IPS-NIHi7 (cell line): ENCODE data around the gene ANAPC5.
"Not testable (repeated sequence)": the region's sequence is repeated elsewhere in the genome, so short reads cannot be mapped to it uniquely, and the experiment has no call there.

Source experiments
- DNase-seq: peaks from one replicate; pipeline ENCODE4 v3.0.0; 2012; ENCODE audit warnings: mixed read lengths; ENCODE audit errors: extremely low spot score

ANAPC5 gene

DNA sequence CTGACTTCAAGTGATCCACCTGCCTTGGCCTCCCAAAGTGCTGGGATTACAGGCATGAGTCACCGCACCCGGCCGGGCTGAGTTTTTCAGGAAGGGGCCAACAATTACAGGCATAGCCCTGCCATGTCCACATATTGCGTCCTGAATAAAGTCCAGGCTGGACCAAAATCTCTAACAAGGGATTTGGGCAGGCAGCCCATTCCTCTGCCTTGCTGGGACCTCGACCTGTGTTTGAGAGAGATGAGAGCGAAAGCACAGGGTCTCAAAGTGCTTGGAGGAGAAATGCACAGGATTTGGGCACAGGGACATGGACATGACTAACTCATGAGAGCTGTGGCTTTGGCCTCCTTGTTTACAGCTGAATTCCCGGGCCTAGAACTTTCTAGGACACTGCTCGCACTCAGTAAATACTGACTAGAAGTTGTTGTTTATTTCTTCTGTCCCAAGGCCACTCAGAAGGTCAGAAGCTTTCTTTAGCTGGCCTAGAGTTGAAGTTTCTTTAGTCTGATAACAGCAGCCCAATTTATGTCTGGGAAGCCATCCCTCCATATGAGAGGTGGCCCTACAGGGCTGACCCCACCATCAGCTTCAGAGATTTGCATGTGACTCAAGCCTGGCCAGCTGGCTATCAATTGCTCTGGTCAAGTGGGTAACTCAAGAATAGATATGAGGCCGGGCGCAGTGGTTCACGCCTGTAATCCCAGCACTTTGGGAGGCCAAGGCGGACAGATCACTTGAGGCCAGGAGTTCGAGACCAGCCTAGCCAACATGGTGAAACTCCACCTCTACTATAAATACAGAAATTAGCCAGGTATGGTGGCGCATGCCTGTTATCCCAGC lies 67.4 kb downstream of the ANAPC5 start:
- DNase-seq = no peak

DNA sequence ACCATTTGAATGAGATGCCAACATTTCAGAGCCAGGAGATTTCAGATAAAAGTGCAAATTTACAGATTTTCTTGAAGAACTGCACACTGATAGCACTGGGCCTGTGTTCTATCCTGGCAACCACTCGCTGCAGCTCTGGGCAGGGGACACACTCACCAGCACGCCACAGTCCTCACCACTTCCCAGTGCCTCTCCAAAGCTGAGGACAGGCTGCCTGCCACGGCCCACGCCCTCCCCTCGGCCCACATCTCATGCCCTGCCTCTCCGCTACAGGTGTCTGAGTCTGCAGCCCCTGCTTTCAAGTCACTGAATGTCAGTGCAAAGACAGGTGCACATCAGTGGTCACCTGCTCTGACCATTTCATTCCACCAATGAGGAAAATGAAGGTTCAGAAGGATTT lies 68.4 kb downstream of the ANAPC5 start:
- no peak for DNase-seq

GRCh38 chr12:121283388-121283787 lies 68.8 kb downstream of the ANAPC5 start:
- DNase-seq = no peak

DNA sequence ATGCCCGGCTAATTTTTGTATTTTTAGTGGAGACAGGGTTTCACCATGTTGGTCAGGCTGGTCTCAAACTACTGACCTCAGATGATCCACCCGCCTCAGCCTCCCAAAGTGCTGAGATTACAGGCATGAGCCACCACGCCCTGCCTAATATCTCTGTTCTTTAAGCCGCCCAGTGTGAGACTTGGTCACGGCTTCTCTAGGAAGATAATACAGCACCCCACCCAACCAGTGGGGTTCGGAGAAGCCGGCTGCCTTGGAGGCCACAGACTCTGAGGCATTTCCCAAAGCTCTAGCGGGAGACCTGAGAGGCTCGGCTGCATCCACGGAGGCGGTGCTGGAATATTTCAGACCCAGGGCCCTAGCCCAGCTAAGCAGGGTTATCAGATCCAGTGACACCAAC lies 69.3 kb downstream of the ANAPC5 start:
- not testable (repeated sequence) for DNase-seq

GRCh38 chr12:121282072-121282742 lies 70.0 kb downstream of the ANAPC5 start:
- no peak for DNase-seq

DNA sequence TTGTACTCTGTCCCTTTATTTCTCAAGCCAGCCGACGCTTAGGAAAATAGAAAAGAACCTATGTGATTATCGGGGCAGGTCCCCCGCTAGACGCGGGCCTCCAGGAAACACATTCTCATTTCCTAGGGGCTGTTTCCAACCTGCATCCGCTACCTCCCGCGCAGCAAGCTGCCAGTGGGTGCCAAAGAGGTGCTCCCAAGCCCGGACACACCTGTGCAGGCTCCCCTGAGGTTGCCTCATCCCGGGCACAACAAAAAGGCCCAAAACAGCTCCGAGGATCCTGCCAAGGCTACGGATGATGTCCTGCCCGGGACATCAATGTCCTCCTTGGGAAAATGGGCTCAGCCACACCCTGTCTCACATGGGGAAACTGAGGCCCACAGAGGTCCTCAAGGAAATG lies 71.1 kb downstream of the ANAPC5 start:
- not testable (repeated sequence) for DNase-seq

DNA sequence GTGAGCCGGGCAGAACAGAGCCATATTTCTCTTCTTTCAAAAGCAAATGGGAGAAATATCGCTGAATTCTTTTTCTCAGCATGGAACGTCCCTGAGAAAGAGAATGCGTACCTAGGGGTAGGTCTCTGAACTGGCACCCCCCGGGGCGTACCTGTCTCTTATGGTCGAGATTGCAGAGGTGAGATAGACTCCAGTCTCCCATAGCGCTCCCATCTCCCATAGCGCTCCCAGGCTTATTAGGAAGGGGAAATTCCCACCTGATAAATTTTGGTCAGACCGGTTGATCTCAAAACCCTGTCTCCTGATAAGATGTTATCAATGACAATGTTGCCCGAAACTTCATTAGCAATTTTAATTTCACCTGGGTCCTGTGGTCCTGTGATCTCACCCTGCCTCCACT lies 71.7 kb downstream of the ANAPC5 start:
- not testable (repeated sequence) for DNase-seq

GRCh38 chr12:121279507-121279915 lies 72.7 kb downstream of the ANAPC5 start:
- DNase-seq = no peak

DNA sequence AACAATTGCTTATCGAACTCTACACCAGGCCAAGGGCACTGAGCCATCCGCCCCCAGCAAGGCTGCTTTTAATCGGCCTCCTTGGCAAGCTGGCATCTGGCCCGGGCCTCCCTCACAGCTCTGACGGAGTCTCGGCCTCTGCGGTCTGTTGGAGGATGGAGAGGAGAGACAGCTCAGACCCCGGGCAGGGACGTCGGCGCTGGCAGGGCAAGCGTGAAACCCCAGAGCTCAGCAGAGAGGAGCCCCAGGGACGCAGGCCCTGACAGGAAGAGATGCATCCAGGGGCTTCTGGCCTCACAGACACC lies 73.2 kb downstream of the ANAPC5 start:
- DNase-seq = no peak

DNA sequence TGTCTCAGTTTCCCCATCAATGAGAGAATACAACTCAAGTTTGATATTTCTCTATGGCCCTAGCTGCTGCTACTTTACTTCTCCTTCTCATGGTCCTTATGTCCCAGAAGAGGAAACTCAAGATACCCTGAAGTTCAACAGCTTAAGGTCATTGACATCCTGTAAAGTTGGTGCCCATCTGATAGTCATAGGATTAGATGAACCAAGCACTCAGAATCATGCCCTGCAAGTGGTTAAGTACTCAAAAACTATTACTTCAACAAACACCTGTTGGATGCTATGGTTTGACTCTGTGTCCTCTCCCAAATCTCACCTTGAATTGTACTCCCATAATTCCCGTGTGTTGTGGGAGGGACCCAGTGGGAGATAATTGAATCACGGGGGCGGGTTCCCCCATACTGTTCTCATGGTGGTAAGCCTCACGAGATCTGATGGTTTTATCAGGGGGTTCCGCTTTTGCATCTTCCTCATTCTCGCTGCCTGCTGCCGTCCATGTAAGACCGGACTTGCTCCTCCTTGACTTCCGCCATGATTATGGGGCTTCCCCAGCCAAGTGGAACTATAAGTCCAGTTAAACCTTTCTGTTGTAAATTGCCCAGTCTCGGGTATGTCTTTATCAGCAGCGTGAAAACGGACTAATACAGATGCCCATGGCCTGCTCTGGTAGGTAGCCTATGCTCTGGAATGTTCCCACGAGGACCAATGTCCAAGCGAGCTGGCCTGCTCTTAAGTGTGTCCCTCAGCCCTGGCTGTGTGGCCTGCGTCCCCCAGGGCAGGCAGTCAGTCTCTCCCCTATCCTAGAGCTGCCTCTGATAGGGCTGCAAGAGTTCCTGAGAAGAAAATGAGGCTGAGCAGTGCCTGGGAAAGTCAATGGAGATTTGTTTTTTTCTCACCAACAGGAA lies 73.8 kb downstream of the ANAPC5 start:
- DNase-seq = no peak

DNA sequence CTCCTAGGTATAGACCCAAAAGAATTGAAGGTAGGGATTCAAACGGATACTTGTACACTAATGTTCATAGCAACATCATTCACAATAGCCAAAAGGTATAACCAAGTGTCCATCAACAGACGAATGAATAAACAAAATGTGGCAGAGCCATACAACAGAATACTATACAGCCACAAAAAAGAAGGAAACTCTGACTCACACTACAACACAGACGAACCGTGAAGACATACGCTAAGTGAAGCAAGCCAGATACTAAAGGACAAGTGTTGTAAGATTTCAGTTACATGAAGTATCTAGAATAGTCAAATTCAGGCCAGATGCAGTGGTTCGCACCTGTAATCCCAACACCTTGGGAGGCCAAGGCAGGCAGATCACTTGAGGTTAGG lies 74.8 kb downstream of the ANAPC5 start:
- no peak for DNase-seq

GRCh38 chr12:121274036-121274763 lies 78.0 kb downstream of the ANAPC5 start:
- DNase-seq = no peak

GRCh38 chr12:121273364-121273896 lies 78.8 kb downstream of the ANAPC5 start:
- no peak for DNase-seq

- DNase-seq = no peak
These were observed 84.4 kb downstream of the ANAPC5 start for GRCh38 chr12:121267822-121268221.

GRCh38 chr12:121264951-121265515 lies 87.2 kb downstream of the ANAPC5 start:
- no peak for DNase-seq

- DNase-seq = no peak
These were observed 88.1 kb downstream of the ANAPC5 start for GRCh38 chr12:121264135-121264534.

- no peak for DNase-seq
These were observed 88.8 kb downstream of the ANAPC5 start for GRCh38 chr12:121263206-121263935.

DNA sequence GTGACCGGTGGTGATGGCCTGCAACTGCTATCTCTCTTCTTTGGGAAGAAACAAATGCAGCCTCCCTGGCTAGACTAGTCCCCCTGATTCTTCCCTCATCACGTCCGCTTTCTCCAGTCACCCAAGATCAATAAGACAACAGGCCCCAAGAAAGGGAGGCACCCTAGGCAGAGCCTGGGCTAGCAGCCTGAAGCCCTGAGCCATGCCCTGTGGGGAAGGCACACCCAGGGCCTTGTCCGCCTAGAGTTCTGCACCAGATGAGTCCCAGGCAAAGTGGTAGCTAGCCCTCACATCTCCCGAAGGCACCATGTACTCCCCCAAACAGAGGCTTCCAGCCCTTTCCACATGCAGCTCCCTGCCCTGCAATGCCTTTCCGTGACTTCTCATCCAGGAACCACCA lies 90.8 kb downstream of the ANAPC5 start:
- no peak for DNase-seq

GRCh38 chr12:121260091-121260490 lies 92.1 kb downstream of the ANAPC5 start:
- DNase-seq = no peak

GRCh38 chr12:121259074-121259473 lies 93.1 kb downstream of the ANAPC5 start:
- DNase-seq = no peak
